DMS114 treated with DMSO at 0.1 percent for 48 hours (cell line): Measurements from ENCODE around the gene ATP11A.
"Not testable (repeated sequence)": the region's sequence is repeated elsewhere in the genome, so short reads cannot be mapped to it uniquely, and the experiment has no call there.

Source experiments
- DNase-seq: peaks from one replicate; lab custom pipeline; 2025; ENCODE audit not compliant: unreplicated experiment; lab: John Stamatoyannopoulos, UW

Gene ATP11A

DNA sequence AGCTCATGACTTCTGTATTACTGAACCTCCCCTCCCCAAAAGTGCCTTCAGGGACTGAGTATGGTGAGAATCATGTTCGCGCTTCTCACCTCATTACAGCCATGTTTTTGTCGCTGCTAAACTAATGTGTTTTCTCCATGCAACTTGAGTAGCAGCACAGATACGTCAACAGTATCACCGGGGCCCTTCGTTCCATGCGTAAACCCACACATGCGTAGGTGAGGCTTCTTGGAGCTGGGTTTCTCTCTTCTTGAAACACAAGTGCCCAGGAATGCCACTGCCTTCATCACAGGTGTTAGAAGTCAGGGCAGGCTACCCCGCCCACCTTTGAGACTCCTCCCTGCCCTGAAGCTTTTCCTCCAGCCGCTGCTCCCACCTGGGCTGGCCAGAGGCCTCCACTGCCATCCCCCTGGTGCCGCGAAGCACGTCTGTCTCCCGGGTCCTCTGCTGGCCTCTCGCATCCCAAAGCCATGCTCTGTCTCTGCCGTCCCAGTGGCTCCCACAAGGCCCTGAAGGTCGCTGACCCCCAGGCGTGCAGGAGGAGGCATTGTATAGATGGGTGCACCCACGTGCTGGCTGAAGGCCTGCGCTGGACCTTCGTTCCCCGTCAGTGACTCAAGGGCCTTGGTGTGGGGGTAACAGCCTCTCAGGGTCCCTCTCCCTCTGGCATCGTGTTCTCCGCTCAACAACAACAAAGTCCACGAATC, 143.9 kb downstream of the ATP11A start:
- no peak for DNase-seq

DNA sequence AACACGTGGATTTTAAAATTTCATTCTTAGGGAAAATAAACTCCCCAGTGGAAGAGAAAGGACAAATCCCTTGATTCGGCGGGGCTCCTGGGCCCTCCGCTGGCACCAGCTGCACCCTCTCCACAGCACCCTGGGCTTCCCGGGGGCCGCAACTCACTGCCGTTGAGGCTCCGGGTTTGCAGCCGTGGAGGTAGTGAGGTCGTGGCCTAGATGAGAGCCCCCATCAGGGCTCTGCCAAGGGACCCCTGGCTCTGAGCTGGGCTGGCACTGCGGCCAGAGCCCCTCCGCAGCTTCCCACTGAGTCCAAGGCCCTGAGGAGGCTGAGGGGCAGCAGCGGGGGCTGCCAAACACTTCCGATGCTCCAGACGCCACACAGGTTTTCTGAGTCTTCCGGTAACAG, 145.5 kb downstream of the ATP11A start:
- no peak for DNase-seq

DNA sequence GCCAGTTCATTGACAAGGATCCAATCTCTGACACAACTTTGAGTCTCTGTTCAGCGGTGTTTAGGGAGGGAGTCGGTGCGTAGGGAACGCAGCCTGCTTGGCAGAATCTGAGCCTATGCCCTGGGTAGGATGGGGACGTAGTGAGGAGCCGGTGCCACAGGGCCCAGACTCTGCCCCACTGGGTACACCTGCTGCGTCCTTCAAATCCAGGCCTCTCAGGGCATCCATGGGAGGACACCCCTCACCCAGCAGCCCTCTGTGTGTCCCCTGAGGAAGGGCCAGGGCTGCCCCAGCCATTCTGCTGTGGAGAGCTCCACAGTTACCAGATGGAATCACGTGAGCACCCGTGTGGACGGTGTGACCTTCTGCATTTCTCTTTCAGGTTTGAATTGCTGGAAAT, 146.0 kb downstream of the ATP11A start:
- no peak for DNase-seq

DNA sequence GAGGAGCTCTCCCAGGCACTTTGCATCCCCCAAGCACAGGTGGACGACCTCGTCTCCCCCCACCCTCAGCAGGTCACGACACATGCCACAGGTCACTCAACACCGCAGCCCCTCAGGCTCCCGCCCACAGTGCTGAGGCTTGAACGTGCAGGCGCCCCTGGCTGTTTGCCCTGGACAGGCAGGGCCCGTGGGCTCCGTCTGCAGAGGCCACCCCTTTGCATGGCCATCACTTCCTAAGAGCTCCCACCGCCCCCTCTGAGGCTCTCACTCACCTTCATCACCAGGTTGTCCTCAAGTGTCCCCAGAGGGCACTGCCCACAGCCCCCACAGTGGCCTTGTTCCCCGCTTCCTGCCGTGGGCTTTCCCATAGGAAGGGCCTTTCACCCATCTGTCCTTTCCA, 147.1 kb downstream of the ATP11A start:
- no peak for DNase-seq

DNA sequence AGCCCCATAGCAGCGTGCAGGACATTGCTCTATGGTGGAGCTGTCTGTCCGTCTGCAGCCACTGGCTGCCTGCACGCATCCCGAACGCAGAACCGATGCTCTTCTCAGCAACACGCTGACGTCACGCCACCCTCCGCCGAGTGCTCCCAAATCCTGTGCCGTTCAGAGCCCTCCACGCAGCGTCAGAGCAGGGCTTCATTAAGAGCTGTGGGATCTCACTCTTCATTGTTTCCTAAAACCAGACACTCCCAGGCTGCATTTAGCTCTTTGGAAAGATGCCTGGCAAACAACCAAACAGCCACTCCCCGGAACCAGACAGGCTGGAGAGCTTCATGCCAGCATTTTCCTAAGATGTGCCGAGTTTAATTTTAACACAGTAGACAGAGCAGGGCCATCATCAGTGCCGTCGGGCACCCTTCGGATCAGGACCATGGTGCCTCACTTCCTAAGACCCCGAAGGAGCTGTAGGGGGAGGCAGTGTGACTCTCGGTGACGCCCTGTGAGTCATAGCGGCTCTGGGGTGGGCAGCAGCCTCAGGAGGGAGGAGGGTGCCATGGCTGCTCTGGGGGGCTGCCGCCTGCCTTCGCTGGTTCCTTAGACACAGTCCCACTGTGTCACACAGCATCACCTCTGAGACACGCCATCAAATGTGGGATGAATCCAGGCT, 147.7 kb downstream of the ATP11A start:
- no peak for DNase-seq

DNA sequence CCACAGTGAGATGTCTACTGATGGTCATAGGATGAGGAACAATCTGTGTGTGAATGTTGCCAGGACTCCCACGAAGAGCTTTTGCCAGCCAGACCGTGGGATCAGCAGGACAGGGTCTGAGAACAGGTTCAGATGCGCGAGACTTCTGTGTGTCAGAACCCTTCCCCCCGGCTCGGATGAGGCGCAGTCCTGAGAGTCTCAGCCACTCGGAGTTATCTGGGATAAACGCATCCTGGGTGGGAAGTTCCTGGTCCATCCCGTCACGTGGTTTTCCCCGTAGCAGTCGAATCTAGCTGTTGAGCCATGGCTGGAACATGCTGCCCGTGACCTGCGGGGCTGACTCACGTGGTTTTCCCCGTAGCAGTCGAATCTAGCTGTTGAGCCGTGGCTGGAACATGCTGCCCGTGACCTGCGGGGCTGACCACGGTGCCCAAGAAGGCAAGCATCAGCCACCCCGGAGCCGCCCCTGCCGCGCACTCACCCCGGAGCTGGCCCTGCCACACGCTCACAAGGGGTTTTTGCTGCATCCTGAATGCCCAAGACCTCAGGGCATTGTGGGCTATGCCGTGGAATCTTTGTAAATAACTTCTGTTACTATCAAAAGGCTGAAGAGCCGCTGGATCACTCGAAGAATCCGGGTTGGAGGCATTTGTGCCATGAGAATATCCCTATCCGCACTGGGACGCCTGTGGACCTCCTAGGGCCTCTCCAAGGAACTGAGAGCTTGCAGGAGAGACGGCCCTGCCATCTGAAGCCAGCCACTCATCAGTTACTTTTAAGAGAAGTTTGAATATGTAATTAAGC, 148.4 kb downstream of the ATP11A start:
- DNase-seq = no peak

DNA sequence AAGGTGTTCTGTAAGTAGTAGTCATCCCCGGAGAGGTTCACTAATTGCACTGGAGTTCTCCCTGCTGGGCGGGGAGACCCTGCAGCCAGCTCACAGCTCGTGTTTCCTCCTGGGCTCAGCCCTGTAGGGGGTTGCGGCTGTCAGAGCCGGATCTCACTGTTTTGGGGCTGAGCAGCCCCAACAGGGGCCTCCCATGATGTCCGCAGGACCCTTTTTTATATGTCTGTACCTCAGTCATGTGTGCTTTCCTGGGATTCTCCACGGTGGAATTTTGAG, 148.9 kb downstream of the ATP11A start:
- DNase-seq = no peak

DNA sequence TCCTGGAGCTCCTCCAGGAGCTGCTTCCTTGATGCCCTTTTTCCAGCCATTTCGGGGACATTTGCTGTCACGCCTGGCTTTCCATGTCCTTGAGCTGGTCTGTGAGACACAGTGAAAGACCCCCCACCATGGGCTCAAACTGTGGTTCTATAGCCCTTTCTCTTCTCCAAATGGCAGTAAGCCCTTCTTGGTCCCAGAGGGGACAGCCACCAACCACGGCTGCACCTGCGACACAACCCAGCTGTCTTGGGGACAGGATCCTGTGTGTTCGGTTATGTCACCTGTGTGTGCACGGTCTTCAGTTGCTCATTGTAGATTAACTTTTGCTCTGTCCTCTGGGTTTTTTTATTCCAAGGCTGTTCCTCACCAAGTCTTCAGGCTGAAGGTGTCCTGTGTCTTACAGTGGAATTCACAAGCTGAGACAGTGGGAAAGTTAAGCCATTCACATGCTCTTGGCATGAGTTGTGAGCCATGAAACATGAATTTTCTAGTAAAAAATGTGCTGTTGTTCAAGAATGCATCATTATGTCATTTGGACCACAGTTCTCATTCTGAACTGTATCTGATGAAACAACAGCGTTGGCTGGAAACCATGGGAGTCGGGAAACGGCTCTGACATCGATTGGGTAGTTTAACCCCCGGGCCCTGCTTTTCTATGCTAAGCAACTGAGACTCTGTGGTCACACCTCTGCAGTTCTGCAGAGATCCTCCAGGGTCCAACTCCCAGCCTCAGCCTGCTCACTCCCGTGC, 149.7 kb downstream of the ATP11A start:
- DNase-seq = no peak

DNA sequence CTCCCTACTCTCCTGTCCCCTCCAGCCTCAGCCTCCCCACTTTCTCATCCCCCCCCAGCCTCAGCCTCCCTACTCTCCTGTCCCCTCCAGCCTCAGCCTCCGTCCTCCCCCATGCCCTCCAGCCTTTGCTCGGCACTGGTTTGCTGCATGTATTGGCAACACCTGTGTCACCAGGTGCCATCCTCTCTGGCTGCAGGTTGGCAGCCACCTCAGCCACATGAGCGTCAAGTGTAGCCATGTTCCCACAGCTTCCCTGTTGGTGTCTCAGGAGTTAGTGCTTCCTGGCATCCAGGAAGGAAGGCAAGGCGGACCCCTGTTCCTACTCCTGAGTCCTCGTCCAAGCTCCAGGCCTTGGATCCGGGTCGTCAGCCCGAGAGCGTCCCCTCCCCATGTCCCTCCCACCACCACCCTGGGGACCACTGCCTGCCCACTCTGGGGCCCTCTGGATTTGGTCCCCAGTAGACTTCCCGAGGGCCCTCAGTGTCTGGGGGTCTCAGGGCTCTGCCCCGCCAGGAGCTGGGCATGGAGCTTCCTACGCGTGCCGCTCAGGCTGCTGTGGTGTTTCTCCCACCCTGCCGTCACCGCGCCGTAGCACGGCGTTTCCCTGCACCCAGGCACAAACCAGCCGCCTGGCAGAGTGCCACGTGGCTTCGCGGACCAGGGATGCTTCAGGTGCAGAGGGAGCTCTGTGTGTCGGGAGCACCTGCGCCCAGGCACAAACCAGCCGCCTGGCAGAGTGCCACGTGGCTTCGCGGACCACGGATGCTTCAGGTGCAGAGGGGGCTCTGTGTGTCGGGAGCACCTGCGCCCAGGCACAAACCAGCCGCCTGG, 150.8 kb downstream of the ATP11A start:
- DNase-seq = no peak

DNA sequence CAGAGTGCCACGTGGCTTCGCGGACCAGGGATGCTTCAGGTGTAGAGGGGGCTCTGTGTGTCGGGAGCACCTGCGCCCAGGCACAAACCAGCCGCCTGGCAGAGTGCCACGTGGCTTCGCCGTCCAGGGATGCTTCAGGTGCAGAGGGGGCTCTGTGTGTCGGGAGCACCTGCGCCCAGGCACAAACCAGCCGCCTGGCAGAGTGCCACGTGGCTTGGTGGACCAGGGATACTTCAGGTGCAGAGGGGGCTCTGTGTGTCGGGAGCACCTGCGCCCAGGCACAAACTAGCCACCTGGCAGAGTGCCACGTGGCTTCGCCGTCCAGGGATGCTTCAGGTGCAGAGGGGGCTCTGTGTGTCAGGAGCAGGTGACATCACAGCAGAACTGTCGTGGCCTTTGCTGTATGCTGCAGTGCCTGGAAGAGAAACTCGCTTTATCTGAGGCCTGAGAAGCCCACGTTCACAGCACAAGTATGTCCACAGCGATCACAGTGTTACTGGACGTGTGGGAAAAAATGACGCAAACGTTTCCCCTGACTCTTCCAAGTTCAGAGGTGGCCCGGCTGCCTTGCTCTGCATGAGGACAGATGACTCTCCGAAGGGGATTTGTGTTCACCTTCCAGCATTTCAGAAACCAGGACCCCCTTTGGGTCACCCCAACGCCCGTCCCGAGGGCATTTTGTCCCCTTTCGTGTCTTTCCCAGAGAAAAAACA, 151.6 kb downstream of the ATP11A start:
- DNase-seq = not testable (repeated sequence)

DNA sequence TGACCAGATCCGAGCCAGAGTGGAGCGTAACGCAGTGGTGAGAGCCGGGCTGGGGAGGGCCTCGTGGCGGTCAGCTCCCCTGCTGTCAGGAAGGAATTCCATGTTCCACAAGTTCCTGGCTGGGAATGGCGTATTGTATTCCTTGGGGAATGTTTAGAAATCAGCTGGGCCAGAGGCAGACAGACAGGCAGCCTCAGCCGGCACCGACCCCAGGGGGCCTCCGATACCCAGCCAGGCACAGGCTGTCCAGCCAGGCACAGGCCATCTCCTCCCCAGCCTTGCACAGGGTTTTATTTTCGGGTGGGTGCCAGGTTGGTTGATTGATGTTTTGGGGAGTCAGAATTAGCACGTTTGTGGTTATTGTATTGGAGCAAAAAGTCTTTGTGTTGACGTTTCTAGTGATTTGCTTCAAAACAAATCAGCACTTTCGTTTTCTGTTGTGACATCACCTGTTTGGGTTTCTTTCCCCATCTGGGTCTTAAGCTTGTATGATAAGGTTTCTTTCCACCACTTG, 152.6 kb downstream of the ATP11A start:
- DNase-seq = no peak

DNA sequence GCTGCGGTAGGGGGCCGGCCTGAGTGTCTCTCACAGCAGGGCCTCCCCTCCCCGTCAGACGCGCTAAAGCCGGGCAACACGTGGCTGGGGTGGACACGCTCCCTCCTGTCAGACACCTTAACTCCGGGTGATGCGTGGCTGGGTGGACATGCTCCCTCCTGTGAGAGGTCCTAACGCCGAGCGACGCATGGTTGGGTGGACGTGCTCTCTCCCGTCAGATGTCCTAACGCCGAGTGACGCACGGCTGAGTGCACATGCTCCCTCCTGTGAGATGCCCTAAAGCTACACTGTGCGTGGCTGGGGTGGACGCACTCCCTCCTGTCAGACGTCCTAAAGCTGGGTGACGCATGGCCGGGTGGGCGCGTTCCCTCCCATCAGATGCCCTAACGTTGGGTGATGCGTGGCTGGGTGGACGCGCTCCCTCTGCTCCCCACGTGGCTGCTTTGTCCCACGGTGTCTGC, 153.1 kb downstream of the ATP11A start:
- no peak for DNase-seq

DNA sequence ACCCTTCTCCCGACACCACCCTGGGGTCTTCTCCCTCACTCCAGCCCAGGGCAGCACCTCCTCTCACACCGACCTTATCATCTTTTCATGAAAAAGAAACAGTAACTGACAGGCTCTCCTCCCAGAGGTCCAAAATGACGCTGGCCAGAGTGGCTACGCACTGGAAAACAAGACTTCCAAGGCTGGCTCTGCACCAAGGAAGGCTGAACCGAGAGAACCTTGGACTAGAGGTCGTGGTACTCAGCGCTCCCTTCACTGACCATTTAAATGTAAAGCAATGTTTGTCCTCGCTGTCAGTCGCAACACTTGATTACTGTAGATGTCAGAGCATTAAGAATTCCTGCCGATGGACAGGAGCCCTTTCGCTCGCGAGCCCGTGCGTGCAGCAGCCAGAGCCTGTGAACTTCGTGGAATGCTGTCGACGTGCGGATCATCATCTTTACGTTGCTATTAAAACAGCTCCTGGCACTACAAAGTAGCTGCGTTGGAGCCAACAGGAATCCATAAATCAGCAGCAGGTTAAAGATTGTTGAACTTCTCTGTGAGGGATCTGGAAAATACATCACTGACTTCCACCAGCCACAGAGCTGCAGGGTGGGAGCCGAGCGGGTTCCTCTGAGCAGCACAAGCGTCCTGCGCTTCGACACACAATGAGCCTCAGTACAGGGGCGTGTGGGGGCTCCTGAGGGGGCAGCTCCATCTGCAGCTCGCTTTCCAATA, 153.7 kb downstream of the ATP11A start:
- no peak for DNase-seq

DNA sequence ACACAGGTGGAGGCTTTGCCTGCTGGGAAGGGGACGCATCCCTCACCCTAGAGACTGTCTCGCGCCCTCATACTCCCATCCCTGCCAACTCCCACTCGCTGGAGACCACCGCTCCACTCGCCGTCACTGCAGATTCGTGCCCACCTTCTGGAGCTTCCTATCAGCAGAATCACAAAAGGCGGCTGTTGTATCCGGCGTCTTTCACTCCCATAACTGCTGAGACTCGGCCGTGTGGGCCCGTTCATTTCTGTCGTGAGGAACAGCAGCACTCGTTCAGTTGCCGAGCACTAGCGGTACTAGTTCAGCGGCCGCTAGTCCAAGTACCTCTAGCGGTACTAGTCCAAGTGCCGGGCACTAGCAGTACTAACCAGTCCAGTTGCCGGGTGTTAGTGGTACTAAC, 154.6 kb downstream of the ATP11A start:
- no peak for DNase-seq

DNA sequence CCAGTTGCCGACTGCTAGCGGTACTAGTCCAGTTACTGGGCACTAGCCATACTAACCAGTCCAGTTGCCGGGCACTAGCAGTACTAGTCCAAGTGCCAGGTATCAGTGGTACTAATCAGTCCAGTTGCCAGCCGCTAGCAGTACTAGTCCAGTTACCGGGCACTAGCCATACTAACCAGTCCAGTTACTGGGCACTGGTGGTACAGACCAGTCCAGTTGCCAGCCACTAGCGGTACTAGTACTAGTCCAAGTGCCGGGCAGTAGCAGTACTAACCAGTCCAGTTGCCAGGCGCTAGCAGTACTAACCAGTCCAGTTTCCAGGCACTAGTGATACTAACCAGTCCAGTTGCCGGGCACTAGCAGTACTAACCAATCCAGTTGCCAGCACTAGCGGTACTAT, 155.0 kb downstream of the ATP11A start:
- DNase-seq = no peak

DNA sequence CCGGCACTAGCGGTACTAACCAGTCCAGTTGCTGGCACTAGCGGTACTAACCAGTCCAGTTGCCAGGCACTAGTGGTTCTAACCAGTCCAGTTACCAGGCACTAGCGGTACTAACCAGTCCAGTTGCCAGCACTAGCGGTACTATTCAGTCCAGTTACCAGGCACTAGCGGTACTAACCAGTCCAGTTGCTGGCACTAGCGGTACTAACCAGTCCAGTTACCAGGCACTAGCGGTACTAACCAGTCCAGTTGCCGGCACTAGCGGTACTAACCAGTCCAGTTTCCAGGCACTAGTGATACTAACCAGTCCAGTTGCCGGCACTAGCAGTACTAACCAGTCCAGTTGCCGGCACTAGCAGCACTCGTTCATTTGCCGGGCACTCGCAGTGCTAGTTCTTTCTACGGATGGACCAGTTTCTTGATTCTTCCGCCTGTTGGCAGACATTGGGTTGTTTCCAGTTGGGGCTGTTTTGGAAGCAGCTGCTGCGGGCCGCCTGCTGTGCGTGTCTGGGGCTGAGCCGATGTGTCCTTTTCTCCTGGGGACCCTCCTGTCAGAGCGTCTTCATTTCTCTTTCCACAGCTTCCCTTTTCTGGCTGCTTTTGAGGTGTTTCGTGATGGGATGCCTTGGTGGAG, 155.8 kb downstream of the ATP11A start:
- DNase-seq = no peak

DNA sequence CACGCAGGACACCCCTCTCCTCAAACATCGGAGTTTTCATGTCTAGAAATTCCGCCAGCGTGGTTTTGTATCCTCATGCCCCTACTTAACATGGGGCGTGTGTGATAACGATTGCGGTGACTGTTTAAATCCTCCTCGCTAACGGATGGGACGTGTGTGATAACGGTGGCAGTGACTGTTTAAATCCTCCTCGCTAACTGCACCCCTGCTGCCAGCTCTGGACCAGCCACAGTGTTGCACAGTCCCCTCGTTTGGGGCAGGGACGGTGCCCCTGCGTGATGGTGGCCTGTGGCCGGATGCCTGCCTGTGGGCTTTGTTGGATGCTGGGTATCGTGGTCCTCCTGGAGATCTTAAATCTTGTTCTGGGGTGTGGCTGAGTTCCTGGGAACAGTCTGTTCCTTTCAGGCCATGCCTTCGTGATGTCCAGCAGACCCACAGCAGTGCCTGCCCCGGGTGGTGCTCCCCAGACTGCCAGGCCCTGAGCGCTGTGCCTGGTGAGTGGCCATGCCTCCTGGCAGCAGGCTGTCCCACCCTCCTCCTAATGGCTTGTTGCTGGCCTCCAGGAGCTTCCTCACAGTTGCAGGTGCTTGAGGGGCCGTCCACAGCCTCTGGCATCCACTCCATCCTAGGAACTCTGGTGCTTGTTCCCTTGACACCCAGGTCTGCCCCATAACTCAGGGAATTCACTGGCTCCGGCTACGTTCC, 156.7 kb downstream of the ATP11A start:
- DNase-seq = no peak

DNA sequence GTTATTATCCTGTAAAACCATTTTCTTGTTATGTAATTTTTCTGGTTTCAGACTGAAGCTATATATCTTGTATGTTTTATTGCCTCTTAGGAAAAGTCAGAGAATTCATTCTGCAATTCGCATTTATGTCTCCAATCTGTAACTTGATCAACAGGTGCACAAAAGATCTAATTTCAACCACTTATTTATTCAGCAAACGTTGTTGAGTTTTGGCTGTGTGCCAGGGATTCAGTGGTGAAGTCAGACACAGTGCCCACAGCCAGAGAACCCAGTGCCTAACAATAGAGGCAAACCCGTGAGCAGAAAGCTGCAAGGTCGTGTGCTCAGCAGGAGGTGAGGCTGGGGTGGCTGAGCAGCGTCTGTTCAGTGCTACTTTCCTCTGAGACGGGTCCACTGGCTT, 159.7 kb downstream of the ATP11A start:
- DNase-seq = no peak
